HG02840 (cell line): ENCODE measurements around the gene FRMD4A.
"Not testable (repeated sequence)": the region's sequence is repeated elsewhere in the genome, so short reads cannot be mapped to it uniquely, and the experiment has no call there.

Experiments used
- ATAC-seq: cut with Tn5 transposase; IDR thresholded peaks from one replicate; pipeline ENCODE4 v1.9.1; 2021; ENCODE audit warnings: mild to moderate bottlenecking, moderate library complexity, moderate number of reproducible peaks; ENCODE audit not compliant: unreplicated experiment, low FRiP score

FRMD4A gene

DNA sequence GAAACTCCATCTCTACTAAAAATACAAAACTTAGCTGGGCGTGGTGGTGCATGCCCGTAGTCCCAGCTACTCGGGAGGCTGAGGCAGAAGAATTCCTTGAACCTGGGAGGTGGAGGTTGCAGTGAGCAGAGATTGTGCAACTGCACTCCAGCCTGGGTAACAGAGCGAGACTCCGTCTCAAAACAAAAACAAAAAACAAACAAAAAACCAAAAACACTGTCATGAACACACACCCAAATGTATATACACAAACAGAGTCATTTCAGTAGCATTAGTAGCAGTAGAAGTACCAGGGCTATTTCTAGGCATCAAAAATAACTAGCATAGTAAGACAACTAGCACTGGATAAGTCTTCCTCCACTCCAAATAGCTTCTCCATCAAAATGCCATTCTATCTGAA is 263.1 kb downstream of the FRMD4A start:
- ATAC-seq = not testable (repeated sequence)

DNA sequence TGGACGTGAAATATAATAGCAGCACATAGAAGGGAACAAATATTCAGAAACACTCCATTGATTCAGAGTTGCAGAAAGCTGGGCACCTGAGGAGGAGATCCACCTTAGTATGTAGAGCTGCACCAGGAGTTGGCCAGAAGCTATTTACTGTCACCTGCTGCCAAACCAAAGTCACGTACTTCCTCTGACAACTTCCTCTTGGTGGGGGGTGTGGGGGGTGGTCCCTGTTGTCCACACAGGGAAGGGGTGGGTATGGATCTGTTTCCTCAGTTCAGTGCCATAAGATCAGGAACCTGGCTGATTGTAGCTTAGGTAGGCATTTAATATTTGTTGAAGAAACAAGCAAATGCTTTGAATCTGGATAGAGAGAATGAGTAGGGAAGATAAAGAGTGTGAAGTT is 264.6 kb downstream of the FRMD4A start:
- no peak for ATAC-seq

DNA sequence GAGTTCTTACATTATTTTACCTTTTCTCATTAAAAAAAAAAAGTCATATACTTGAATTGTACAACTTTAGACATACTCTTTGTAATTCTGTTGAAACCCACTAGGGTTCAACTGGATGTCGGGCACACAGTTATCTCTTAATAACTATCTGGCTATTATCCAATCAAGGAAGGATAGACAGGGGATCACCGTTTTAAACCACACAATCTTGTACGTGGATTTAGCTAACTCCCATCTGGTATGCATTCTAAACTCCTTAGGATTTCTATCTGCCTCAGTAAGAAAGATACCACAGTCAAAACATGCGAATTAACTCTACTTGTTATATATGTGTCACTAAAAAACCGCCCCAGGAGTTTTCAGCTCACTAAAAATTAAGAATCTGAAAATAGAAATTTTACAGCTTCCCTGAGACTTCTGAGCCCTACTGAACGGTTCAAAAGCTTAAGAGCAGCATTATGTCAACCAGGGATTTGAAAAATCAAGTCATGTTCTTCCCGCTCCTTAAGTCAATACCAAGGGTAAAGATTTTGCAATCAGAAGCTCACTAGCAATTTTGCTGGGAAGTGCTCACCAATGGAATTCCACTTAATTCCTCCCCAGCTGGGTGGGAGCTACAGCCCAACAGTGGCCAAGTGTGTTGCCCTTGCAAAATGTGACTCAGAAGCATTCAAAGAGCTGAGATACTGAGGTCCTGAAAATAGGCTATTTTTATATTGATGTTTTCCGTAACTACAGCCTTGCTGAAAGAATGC is 267.0 kb downstream of the FRMD4A start:
- no peak for ATAC-seq

DNA sequence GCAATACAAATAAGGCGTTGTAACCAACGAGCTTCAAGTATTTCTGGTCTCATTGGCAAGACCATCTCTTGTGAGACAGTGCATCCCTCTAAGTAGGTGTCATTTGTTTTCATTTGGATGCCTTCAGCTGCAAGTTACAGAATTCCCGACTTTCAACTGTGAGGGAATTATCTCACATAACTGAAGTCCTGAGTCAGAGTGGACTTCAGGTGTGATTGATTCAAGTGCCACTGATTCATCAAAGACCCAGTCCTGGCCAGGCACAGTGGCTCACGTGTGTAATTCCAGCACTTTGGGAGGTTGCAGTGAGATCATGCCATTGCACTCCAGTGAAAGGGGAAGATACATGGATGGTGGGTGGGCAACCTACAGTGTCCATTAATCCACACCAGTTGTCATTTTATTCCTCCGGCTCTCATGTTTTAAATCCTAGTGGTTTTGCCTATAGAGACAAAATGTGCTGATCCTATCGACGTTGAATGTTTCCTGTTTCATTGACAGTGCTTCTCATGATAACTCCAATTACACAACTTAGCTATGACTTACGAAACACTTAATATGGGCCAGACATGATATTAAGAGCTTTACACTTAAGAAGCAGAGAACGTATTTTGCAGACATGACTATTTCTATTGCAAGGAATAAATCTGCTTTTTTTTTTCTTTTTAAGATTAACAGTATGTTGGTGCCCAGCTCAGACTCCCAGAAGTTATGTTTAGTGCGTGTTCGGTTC is 268.0 kb downstream of the FRMD4A start:
- no peak for ATAC-seq

DNA sequence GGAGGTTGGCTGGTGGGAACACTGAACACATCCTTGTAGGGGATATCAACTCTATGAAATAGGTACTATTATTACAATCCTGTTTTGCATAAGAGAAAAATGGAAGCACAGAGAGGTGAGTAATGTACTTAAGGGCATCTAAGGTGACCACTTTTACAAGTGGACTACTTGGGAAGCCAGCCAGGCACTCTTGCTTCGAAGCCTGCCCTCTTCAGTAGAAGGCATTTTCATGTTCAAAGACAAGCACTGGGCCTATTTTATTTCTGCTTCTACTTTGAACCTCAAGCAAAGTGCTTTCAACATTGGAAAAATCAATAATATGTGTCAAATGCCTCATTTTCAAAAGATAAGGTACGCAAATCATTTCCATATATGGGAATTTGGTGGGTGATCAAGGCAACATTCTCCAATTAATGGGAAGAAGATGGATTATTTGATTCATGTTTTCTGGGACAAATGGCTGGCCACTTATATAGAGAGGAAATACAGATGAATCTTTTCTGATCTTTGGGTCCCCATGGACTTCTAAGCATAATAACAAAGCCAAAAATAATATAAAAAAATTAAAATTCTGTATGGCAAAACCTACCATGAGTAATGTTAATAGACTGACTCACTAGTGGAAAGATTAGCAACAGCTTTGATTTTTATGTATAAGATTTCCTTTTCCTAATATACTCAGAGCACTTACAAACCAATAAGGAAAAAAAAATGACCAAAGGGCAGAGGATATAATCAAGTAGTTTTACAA is 270.2 kb downstream of the FRMD4A start:
- no peak for ATAC-seq

DNA sequence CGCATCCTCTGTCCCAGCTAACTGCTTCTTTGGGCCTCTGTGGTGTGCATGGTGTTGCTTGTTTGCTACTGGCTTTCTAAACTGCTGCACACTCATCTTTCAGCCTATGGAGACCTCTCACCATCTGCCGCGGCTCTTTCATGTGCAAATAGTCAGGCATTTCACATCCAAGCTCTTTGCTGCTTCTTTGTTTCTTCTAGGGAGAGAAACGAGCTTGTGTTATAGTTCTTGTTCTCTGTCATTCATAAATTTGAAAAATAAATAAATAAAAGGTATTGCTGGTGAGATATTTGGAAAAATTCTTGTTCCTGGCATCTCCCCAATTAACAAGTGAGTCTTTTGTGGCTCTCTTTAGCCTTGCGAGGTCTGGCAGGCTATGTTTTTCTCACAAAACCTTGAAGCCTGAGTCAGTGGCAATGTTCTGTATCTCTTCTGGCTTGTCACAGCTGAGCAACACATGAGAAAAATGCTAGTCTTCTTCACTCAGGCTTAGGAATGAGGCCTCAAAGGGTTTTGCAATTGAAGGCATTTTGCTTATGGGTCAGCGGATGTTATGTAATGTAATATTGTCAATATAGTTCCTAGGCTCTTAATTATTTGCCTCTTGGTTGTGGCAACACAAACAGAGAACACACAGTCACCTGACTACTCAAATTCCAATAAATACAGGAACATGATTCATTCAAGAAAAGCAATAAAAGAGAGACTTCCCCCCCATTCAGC is 274.0 kb downstream of the FRMD4A start:
- no peak for ATAC-seq

DNA sequence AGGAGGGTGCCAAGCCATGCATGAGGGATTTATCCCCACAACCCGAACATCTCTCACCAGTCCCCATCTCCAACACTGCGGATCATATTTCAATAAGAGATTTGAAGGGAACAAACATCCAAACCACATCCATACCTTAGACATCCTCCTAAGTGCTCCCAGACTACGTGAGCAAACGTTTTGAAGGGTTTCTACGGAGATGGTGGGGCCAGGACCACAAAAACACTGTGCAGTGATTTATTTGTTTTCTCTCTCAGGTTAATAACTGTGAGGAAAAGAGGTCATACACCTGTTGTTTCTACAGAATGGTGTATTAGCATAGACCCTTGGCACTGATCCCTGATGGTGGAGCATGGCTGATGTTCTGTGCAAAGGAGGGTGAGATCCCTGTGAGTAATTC is 277.8 kb downstream of the FRMD4A start:
- ATAC-seq = no peak

DNA sequence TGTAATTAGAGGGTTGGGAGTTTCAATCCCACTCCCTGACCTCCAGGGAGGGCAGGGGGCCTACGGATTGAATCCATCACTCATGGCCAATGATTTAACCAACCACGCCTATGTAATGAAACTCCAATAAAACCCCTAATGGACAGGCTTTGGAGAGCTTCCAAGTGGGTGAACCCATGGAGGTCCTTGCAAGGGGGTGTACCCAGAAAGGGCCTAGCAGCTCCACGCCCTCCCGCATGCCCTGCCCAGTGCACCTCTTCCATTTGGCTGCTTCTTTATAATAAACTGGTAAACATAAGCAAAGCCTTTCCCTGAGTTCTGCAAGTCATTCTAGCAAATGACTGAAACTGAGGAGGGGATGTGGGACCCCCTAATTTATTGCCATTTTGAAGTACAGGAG is 280.1 kb downstream of the FRMD4A start:
- ATAC-seq = no peak

DNA sequence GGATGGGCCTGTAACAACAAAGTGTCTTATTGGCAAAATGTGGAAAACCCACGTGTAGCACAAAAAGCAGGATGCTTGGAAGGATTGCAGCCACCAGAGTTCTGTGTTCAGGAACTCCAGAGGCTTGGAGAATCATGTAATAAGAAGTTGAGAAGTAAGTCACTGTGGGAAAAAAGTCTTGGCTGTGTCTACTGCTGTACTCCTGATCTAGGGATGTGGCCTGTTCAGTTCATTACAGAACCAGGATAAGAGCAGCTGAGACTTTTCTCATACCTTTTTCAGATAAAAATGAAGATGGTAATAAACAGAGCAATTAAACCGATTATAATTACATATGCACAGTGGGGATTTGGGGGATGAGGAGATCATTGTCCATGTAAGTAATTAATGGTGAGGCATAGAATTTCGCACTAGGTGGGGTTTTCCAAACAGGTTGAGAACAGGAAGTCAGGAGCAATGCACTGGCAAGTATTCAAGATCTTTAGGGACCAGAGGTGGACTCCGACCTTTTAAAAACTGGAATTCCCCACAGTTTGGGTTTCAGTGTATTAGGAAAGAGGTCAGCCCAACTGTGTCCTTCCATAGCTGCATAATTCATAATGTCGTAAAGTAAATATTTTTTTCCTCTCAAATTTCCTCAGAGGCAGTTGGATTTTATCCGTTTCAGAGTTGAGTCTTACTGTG is 281.7 kb downstream of the FRMD4A start:
- no peak for ATAC-seq

DNA sequence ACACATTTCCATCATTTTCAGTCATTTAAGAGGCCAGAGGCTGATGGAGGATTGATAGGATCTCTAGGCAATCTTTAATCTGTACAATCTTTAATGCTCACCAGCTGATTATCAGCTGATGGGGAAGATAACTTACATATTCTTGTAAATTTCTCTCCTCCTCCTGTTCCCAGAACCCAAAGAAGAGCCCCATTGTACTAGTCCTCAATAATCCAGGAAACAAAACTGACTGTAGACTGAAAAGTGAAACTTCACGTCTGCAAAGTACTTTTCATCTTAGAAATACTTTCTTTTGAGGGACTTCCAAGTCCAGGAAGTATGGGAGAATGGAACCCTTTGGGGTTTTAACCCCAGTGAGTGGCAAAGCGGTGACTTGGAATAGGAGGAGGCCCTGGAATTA is 283.3 kb downstream of the FRMD4A start:
- ATAC-seq = no peak

DNA sequence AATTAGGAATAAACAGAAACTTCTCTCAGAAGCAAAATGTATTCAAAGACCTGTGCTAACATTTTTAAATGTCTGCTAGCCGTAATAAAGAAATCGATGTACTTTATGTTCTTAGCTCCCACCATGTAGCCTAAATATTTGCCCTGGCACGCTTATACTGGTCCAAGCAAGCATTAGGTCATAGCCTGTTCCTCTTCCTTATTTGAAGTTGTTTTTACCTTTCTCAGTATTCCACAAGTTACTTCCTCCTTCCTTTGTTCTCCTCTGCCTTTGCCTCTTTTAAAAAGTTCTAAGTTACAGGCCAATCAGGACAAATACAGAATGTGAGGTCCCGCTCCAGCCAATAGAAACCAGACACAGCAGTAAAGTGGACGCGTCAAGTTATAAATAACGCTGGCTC is 288.7 kb downstream of the FRMD4A start:
- ATAC-seq = not testable (repeated sequence)

DNA sequence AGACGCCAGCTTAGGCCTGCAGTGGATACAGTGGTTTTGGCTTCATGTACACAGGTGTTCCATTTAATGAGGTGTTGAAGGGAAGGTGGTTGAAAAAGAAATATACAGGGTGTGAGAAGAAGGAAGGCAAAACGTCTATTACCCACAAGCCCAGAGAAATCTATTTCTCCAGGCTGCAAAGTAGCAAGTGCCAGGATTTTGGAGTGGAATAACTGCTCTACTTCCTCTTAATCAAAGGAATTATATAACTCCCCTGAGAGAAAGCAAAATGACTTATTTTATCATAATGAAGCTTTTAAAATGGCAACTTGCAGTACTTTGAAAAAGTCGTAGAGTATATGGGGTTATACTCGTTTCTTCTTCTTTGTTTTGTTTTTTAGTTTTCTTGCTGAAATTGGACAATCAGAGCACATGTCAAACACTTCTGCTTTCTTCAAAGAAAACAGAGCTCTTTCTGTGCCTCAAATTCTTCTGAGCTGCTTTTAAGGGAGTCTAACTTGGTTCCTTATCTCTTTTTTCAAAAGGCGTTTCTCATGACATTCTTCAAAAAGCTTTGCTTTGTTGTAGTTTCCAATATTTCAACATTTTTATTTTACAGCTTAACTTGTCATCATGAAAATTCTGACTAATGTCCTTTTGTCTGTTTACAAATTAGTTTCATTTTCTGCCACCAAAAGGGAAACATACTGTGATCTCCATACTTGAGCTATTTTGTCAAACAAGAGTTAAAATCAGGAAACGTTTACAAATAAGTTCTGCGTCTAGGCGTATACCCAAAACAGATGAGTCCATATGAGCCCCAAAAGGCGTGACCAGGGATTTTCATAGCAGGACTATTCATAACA is 289.7 kb downstream of the FRMD4A start:
- no peak for ATAC-seq

DNA sequence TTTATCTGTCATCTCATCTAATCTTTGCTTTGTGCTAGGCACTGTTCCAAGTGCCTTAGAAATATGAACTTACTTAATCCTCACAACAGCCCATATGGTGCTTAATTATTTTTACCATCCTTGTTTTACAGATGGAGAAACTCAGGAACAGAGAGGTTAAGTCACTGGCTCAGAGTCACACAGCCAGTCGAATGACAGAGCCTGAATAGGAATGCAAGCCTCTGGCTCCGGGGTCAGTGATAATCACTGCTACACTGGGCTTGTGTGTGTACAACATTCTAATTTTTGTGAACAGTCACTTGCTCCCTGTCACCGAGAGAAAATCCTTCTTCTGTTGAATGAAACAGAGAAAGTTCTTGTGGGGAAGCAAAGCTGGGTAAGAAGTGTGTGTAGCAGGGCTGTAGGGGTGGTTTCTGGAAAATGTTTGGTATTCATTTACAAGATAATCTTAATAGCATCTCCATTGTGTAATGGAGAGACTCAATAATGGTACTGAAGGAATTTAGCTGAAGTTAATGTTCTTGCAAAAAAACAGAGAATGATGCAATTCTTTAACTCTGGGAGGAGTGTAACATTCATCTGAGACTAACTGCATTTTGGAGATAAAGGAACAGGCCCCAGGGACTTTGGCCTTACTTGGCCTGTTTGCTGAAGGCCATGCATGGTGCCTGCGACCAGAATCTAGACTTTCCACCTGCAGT is 290.6 kb downstream of the FRMD4A start:
- no peak for ATAC-seq

DNA sequence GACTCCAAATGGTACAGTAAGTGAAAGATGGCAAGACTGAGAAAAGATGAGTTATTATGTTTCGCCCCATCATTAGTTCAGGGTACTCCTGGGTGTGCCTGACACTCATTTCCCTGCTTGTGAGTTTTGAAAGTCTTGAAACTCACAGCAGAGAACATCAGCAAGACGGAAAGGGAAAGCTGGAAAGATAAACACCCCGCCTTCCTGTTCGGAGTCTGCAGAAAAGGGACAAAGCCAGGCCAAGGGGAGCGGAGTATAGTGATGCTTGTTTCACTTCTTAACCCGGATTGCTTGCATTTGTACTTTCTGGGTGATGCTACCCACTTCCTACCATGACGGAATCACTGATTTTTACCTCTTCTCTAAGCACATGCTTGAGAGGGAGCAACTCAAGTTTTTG is 294.5 kb downstream of the FRMD4A start:
- ATAC-seq = no peak

DNA sequence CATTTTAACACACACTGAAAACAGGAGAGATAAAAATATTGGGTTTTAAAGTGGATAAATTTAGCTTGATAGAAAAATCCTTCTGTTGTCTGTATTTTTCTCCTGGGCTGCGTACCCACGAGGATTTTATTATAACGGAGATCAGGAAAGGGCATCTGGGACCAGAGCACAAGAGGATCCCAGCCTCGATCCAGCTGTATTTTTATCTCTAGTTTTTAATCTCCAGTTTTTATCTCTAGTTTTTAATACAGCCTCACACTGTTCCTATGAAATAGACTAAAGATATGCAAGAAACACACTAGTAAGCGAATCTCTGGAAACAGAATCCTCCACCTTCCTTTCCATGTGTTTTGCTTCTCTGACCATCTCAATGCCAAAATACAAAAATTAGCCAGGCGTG is 295.2 kb downstream of the FRMD4A start:
- no peak for ATAC-seq

DNA sequence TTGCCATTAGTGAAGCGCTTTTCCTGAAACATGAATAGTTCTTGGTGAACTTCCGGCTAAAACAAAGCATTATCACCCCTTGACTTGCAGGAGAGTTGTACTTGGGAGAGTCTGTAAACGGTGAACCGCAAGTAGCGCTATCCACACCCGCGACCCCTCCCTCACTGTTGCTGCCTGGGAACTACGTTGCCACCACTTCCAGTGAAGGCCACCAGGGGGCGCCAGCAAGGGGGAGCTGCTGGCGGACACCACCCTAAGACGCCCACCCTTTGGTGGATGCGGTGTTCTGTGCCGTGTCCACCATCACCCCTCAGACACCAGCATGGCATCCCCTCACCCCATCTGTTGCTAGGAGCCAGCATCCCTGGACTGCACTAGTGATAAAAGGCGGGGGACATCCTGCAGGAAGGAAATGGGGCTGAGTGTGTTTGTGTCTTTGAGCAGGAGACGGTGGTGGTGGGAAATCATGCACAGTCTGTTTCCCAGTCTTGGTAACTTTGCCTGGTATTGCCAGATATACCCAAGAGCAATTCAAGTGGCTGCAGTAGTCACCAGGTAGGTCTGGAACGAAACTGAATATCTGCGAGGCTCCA is 298.2 kb downstream of the FRMD4A start:
- no peak for ATAC-seq

DNA sequence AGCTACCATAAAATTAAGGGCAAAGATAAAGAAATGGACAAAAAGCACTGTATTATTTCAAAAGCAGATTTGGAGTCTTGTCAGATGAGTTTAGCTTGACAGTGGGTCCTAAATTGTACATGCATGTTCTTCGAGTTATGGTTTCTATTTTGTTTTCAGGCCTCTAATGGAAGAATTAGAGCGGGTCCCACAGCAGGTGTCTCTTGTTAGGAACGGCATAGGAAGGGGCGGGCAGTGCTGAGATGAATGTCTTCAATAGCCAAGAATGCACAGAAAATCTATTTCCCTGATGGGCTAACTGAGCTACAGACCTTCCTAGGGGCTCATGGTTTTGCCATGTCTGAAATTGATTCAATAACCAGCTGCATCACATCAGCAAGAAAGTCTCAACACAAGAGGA is 304.4 kb downstream of the FRMD4A start:
- ATAC-seq = no peak
